Peyer's patch (tissue), 4 donors: Measurements from ENCODE around the gene RGS5. TPM values are rescaled to one million over a fixed set of nuclear protein-coding genes. Genes with fewer than 3 reads are reported as not detected.

Source experiments
- DNase-seq, 3 donors: peaks; one replicate each; pipeline ENCODE4 v3.0.0-alpha.2; 2017 to 2019
- H3K27ac ChIP-seq, 4 donors: fragments of 200-600 bp; sonication (generic); one replicate each; pipeline ENCODE4 v1.5.1; 2016 to 2019
- H3K27me3 ChIP-seq, 2 donors: fragments of 200-600 bp; sonication (generic); one replicate each; pipeline ENCODE4 v1.5.1; 2019
- H3K36me3 ChIP-seq, 3 donors: fragments of 200-600 bp; sonication (generic); one replicate each; pipeline ENCODE4 v1.5.1; 2016 to 2019
- H3K4me1 ChIP-seq, 4 donors: fragments of 200-600 bp; sonication (generic); one replicate each; pipeline ENCODE4 v1.5.1; 2016 to 2019
- H3K4me3 ChIP-seq, 4 donors: fragments of 200-600 bp; sonication (generic); 1 replicate in 3 of 4; 2 replicates in 1 of 4; pipeline ENCODE4 v1.5.1; 2016 to 2019; ENCODE audit warnings: mild to moderate bottlenecking in 1 of 4
- H3K9me3 ChIP-seq, 4 donors: fragments of 200-600 bp; sonication (generic); one replicate each; pipeline ENCODE4 v1.5.1; 2016 to 2019; ENCODE audit warnings: mild to moderate bottlenecking in 1 of 4
- POLR2A ChIP-seq, 2 donors: fragments of 450-650 bp; IDR thresholded peaks; one replicate each; pipeline ENCODE4 v1.5.1; 2017; ENCODE audit warnings: antibody characterized with exemption in 2 of 2, mild to moderate bottlenecking in 2 of 2, moderate library complexity in 2 of 2
- total RNA-seq, 4 donors: library from RNA; depleted of rRNA; stranded (reverse); fragments of >200 nt; gene quantifications; one replicate each; pipeline ENCODE4 v1.1.0, GENCODE V29; 2016
- TF ChIP-seq, protein P1 (sequence below), 6 experiments: fragments of 450-650 bp in 4 of 6; fragments of 200-600 bp in 2 of 6; sonication (generic) in 1 of 6; IDR thresholded peaks; one replicate each; pipeline ENCODE4 v1.5.1; 2017 to 2019; ENCODE audit warnings: antibody characterized with exemption in 6 of 6, mild to moderate bottlenecking in 3 of 6, moderate library complexity in 1 of 6

Gene RGS5
- total RNA-seq, 4 donors from 2014 or later, result 13.1 to 56.9 (median 31.7) TPM

GRCh38 chr1:163130225-163130856 is 72.4 kb downstream of the RGS5 start:
- H3K36me3 ChIP-seq, result no peaks in the 10 kb centered on the region
- no peaks in the 10 kb centered on the region for H3K9me3 ChIP-seq
- H3K27me3 ChIP-seq, result no peaks in the 10 kb centered on the region
- H3K4me1 ChIP-seq, result no peaks in the 10 kb centered on the region
- DNase-seq, result no peak
- TF ChIP-seq, protein P1, sequence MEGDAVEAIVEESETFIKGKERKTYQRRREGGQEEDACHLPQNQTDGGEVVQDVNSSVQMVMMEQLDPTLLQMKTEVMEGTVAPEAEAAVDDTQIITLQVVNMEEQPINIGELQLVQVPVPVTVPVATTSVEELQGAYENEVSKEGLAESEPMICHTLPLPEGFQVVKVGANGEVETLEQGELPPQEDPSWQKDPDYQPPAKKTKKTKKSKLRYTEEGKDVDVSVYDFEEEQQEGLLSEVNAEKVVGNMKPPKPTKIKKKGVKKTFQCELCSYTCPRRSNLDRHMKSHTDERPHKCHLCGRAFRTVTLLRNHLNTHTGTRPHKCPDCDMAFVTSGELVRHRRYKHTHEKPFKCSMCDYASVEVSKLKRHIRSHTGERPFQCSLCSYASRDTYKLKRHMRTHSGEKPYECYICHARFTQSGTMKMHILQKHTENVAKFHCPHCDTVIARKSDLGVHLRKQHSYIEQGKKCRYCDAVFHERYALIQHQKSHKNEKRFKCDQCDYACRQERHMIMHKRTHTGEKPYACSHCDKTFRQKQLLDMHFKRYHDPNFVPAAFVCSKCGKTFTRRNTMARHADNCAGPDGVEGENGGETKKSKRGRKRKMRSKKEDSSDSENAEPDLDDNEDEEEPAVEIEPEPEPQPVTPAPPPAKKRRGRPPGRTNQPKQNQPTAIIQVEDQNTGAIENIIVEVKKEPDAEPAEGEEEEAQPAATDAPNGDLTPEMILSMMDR (IDR thresholded peaks at IDR 0.05), result no peak
- TF ChIP-seq POLR2A (IDR thresholded peaks at IDR 0.05), result no peak
- H3K27ac ChIP-seq, result no peak overlapping the region
- no peak overlapping the region for H3K4me3 ChIP-seq

- DNase-seq, result no peak
- Histone ChIP-seq H3K27ac (no peak overlapping the region), H3K4me1 (no peaks in the 10 kb centered on the region), H3K4me3 (no peak overlapping the region), H3K27me3 (no peaks in the 10 kb centered on the region), H3K36me3 (no peaks in the 10 kb centered on the region), H3K9me3 (no peaks in the 10 kb centered on the region)
- TF ChIP-seq, protein P1 (IDR thresholded peaks at IDR 0.05), result no peak
- no peak for TF ChIP-seq POLR2A (IDR thresholded peaks at IDR 0.05)
Observed at GRCh38 chr1:163128282-163128681, 74.4 kb downstream of the RGS5 start.

DNA sequence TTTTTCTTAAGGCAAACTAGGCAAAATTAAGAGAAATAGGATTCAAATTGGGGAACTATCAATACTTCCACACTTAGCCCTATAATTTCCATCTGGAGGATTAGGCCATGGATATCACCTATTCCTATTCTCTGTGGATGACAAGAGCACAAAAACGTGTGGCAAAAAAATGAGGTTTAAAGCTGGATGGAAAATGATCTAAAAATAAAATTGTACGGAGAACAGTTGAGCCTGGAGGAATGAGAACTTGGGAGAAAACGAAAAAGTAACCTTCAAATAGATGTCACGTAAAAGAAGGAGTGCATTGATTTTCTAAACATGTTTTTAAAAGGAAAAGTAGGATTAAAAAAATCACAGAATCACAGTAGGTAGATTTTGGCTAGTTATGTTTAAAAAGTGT is 77.9 kb downstream of the RGS5 start:
- Histone ChIP-seq H3K27me3 (no peaks in the 10 kb centered on the region), H3K9me3 (no peaks in the 10 kb centered on the region), H3K27ac (no peak overlapping the region), H3K36me3 (no peaks in the 10 kb centered on the region), H3K4me1 (no peaks in the 10 kb centered on the region), H3K4me3 (no peak overlapping the region)
- DNase-seq, result no peak
- TF ChIP-seq POLR2A (IDR thresholded peaks at IDR 0.05), result no peak
- TF ChIP-seq, protein P1 (IDR thresholded peaks at IDR 0.05), result no peak

GRCh38 chr1:163120372-163120771 is 82.3 kb downstream of the RGS5 start:
- no peak for DNase-seq
- Histone ChIP-seq H3K36me3 (no peaks in the 10 kb centered on the region), H3K4me1 (no peaks in the 10 kb centered on the region), H3K27ac (no peak overlapping the region), H3K27me3 (no peaks in the 10 kb centered on the region), H3K4me3 (no peak overlapping the region), H3K9me3 (no peaks in the 10 kb centered on the region)
- TF ChIP-seq, protein P1 (IDR thresholded peaks at IDR 0.05), result no peak
- no peak for TF ChIP-seq POLR2A (IDR thresholded peaks at IDR 0.05)

DNA sequence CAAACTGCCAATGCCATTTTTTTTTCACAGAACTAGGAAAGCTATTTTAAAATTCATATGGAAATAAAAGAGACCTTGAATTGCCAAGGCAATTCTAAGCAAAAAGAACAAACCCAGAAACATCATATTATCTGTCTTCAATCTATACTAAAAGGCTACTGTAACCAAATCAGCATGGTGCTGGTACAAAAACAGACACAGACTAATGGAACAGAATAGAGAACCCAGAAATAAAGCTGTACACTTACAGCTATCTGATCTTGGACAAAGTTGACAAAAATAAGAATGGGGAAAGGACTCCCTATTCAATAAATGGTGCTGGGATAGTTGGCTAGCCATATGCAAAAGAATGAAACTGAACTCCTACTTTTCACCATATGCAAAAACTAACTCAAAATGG is 83.0 kb downstream of the RGS5 start:
- no peaks in the 10 kb centered on the region for H3K9me3 ChIP-seq
- H3K4me1 ChIP-seq, result no peaks in the 10 kb centered on the region
- H3K27me3 ChIP-seq, result no peaks in the 10 kb centered on the region
- H3K4me3 ChIP-seq, result no peak overlapping the region
- TF ChIP-seq, protein P1 (IDR thresholded peaks at IDR 0.05), result no peak
- TF ChIP-seq POLR2A (IDR thresholded peaks at IDR 0.05), result no peak
- no peak for DNase-seq
- no peaks in the 10 kb centered on the region for H3K36me3 ChIP-seq
- H3K27ac ChIP-seq, result no peak overlapping the region

DNA sequence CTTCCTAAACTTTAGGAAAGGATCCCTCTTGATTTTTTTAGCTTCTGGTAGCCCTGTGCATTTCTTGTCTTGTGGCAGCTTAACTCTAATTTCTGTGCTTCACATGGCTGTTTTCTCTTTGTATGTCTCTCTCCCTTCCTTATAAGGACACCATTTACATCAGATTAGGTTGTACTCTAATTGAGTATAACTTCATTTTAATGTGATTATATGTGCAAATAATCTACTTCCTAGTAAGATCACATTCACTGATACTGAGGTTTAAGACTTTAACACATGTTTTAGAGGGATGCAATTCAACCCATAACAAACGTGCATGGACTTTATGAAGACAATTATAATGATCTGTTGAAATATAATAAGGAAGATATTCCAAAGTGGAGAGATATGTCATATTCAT is 86.8 kb downstream of the RGS5 start:
- DNase-seq, result no peak
- TF ChIP-seq POLR2A (IDR thresholded peaks at IDR 0.05), result no peak
- TF ChIP-seq, protein P1 (IDR thresholded peaks at IDR 0.05), result no peak
- Histone ChIP-seq H3K9me3 (no peaks in the 10 kb centered on the region), H3K4me3 (no peak overlapping the region), H3K27me3 (no peaks in the 10 kb centered on the region), H3K36me3 (no peaks in the 10 kb centered on the region), H3K27ac (no peak overlapping the region), H3K4me1 (no peaks in the 10 kb centered on the region)
